Measurements from ENCODE around the gene ZBTB17.

ZBTB17 gene

GRCh38 chr1:15945832-15946448 lies 30.0 kb downstream of the ZBTB17 start:
- DNase-seq = no peak

- DNase-seq = no peak
Measured at GRCh38 chr1:15945011-15945831, 30.7 kb downstream of the ZBTB17 start.

DNA sequence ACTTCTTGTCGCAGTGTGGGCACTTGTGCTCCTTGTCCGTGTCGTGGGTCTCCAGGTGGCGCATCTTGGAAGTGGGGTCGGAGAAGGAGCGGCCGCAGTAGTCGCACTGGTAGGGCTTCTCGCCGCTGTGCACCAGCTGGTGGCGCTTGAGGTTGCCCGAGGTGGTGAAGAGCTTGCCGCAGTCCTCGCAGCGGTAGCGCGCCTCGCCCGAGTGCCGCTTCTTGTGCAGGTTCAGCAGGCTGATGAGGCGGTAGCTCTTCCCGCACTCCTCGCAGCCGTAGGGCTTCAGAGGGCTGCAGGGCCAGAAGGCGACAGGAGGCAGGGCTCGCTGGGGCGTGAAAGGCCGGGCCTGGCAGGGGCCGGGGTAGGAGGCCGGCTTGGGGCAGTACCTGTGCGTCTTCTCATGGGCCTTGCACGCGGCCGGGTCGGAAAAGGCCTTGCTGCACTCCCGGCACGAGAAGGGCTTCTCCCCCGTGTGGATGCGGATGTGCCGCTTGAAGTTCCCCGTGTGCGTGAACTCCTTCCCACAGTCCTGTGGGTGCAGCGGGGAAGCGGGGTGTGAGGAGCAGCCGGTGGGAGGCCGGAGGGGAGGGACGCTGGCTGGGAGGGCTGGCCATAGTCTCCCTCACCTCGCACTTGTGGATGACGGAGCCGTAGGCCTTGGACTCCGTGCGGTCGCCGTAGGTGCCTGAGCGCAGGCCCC lies 31.4 kb downstream of the ZBTB17 start:
- no peak for DNase-seq

DNA sequence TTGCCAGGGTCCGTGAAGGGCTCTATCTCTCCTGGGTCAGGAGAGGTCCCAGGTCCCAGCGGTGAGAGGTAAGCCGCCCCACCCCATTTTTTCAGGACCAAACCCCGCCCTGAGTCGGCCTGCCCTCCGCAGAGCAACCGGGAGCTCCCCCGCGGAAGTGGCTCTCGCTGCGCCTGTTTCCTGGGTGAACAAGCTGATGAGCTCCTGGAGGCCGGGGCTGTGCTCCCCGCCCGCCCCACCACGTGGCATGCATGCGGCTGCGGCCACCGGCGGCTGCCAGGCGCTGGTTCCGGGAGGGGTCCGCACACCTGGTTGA lies 32.0 kb downstream of the ZBTB17 start:
- no peak for DNase-seq

DNA sequence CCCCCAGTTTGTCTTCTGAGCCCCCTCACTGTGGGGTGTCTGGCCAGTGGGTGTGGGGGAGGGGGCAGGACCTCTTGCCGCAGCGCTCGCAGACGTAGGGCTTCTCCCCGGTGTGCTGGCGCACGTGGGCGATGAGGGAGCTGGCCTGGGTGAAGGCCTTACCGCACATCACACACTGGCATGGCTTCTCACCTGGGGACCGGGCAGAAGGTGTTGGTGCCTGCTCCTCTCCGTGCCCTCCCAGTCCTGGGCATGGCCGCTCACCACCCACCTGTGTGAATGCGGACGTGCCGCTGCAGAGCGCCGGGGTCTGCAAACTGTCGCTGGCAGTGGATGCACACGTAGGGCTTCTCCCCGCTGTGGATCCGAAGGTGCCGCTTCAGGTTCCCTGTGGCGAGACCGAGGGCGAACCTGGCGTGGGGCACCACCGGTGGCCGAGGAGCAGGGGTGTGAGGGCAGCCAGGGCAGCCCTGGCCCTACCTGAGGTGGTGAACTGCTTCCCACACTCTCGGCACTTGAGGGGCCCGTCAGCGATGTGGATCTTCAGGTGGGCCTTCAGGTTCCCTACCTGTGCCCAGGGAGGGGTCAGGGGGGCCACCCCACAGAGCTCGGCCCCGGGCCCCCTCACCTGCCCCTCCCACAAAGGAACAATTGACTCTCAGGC lies 32.4 kb downstream of the ZBTB17 start:
- DNase-seq = no peak

DNA sequence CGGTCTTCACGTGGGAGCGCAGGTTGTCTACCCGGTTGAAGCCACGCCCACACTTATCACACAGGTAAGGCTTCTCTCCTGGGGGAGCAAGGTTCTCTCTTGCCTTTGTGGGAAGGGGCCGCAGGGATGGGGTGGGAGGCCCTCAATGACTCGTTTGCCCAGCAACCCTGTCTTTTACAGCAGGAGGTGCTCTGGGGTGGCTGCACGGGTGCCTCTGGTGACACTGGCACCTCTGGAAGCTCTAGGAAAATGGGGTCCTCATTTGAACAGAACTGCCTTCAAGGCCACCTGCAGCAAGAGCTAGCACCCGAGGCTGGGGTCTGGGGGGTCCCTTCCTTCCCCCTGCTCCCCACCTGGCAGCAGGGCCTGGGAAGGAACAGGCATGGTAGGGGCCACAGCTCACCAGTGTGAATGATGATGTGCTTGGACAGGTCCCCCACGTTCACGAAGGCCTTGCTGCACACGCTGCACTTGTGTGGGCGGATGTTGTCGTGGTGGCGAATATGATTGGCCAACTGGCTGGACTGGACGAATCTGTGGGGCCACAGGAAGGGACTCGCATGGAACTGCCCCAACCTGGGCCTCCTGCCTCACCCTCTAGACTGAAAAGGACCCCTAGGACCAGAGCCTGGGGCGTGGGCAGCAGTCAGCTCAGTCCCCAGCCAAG lies 33.1 kb downstream of the ZBTB17 start:
- DNase-seq = no peak

GRCh38 chr1:15941899-15942660 lies 33.8 kb downstream of the ZBTB17 start:
- DNase-seq = no peak

DNA sequence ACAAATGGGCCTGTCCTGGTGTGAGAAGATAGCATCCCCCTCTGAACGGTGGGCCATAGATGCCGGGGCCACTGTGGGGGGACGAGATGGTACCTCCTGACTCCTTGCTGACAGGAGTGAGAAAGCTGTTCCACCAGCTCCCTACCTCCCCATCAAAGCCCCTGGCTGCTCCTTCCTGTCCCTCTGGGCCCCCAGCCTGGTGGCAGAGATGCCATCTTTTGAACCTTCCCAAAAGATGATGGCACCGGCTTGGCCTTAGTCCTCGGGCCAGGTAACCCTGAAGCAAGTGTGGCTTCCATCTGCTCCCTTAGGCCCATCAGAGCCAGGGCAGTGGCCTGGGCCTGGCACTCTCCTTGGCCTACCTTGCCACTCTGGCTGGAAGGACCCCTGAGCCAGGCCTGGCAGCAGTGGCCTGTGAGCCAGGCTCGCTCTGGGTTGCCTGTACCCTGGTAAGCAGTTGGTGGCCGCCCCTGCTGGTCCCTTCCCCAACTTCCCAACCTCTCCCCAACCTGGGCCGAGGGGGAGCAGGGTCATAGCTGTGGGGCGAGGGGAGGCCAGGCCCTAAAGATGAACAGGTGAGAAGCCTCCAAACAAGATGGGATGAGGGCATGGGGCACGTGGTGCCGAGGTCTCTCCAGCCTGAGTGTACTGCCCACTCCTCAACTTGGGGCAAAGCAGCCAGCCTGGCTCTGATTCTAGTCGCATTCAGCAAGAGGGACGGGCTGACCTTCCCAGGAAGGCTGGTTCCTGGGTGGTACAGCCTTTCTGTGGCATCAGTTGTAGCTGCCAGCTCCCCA lies 34.7 kb downstream of the ZBTB17 start:
- no peak for DNase-seq

GRCh38 chr1:15940110-15941043 lies 35.5 kb downstream of the ZBTB17 start:
- no peak for DNase-seq

DNA sequence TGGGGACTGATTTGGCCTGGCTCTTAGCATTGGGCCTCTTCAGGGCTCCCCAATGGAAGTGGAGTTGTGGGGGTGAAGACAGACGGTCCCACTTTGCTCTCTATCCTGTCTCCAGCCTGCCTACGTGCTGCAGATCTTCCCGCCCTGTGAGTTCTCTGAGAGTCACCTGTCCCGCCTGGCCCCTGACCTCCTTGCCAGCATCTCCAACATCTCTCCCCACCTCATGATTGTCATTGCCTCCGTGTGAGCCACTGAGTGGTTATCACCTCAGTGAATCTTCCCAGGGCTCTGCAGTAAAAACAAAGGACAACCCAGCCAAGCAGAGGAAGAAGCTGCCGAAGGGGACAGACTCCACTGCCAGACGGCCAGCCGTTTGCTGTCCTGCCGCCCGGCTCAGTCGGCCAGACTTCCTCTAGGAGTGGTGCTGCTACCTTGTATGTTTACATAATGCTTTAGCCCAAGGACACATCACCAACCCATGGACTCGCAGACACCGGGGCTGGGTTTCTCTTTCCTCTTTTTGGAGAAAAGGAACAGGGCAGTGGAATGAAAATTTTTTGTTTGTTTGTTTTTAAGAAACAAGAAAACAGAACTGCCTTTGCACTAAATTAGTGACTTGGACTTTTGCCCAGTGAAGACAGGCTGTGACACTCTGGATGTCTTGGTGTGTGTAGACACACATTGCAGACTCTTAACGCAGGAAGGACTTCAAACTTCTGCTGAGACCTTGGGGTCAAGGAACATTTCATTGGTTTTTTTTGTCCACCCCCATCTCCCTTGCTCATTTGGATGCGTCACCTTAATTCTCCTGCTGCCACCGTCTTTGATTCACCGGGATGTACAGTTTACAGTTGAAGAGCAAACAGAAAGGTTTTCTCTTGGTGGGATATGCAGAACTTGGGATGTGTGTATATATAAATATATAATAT lies 36.5 kb downstream of the ZBTB17 start:
- DNase-seq = no peak

- no peak for DNase-seq
Measured at GRCh38 chr1:15938628-15939161, 37.2 kb downstream of the ZBTB17 start.

GRCh38 chr1:15937706-15938168 lies 38.2 kb downstream of the ZBTB17 start:
- DNase-seq = no peak

- DNase-seq = no peak
Measured at GRCh38 chr1:15937146-15937545, 38.8 kb downstream of the ZBTB17 start.

DNA sequence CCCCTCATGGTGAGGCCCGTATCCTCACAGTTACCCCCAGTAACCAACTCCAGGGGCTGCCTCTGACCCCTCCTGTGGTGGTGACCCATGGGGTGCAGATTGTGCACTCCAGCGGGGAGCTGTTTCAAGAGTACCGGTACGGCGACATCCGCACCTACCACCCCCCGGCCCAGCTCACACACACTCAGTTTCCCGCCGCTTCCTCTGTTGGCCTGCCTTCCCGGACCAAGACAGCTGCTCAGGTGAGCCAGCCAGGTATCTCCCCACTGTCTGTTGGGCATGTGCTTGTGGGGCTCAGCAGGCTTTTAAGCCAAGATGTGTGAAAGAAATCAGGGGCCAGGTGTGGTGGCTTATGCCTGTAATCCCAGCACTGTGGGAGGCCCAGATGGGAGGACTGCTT lies 39.9 kb downstream of the ZBTB17 start:
- DNase-seq = no peak

GRCh38 chr1:15935056-15935950 lies 40.6 kb downstream of the ZBTB17 start:
- no peak for DNase-seq

DNA sequence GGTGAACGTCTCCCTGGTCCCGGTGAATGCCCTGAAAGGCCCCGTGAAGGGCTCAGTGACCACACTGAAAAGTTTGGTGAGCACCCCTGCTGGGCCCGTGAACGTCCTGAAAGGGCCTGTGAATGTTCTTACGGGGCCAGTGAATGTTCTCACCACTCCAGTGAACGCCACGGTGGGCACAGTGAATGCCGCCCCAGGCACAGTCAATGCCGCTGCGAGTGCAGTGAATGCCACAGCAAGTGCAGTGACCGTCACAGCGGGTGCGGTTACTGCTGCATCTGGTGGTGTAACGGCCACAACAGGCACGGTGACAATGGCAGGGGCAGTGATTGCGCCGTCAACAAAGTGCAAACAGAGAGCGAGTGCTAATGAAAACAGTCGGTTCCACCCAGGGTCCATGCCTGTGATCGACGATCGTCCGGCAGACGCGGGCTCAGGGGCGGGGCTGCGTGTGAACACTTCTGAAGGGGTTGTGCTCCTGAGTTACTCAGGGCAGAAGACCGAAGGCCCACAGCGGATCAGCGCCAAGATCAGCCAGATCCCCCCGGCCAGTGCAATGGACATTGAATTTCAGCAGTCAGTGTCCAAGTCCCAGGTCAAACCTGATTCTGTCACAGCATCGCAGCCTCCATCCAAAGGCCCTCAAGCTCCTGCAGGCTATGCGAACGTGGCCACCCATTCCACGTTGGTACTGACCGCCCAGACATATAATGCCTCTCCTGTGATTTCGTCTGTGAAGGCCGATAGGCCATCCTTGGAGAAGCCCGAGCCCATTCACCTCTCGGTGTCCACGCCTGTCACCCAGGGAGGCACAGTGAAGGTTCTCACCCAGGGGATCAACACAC lies 41.5 kb downstream of the ZBTB17 start:
- no peak for DNase-seq

GRCh38 chr1:15933684-15934083 lies 42.2 kb downstream of the ZBTB17 start:
- DNase-seq = no peak
